ENCODE measurements around the gene SSPN.

The SSPN gene
- total RNA-seq = 0.15 to 0.35 reads per million in 2 donors

- DNase-seq = no peak
Observed at GRCh38 chr12:26195250-26195640, at the start of gene SSPN. SSPN (plus strand) TSS chr12:26195573; CDS start chr12:26195673, 100 bp downstream.

GRCh38 chr12:26148291-26148690 is 47.1 kb upstream of the SSPN start:
- DNase-seq = no peak

- no peak for DNase-seq
Observed at GRCh38 chr12:26149968-26150500, 45.3 kb upstream of the SSPN start.

GRCh38 chr12:26150736-26151450 is 44.5 kb upstream of the SSPN start:
- DNase-seq = no peak

- DNase-seq = no peak
Observed at GRCh38 chr12:26152507-26153102, 42.8 kb upstream of the SSPN start.

- no peak for DNase-seq
Observed at GRCh38 chr12:26153421-26154154, 41.8 kb upstream of the SSPN start.

GRCh38 chr12:26156201-26156871 is 39.0 kb upstream of the SSPN start:
- DNase-seq = no peak

GRCh38 chr12:26157001-26157400 is 38.4 kb upstream of the SSPN start:
- DNase-seq = no peak

- no peak for DNase-seq
Observed at GRCh38 chr12:26158078-26158764, 37.2 kb upstream of the SSPN start.

- no peak for DNase-seq
Observed at GRCh38 chr12:26162174-26162573, 33.2 kb upstream of the SSPN start.

- DNase-seq = no peak
Observed at GRCh38 chr12:26162905-26163304, 32.5 kb upstream of the SSPN start.

GRCh38 chr12:26164118-26164517 is 31.3 kb upstream of the SSPN start:
- no peak for DNase-seq

GRCh38 chr12:26172013-26172412 is 23.4 kb upstream of the SSPN start:
- DNase-seq = no peak

GRCh38 chr12:26172539-26172938 is 22.8 kb upstream of the SSPN start:
- DNase-seq = no peak

GRCh38 chr12:26172946-26173552 is 22.3 kb upstream of the SSPN start:
- DNase-seq = no peak

- no peak for DNase-seq
Observed at GRCh38 chr12:26176725-26177124, 18.6 kb upstream of the SSPN start.

GRCh38 chr12:26177283-26177682 is 18.1 kb upstream of the SSPN start:
- DNase-seq = no peak

GRCh38 chr12:26179826-26180225 is 15.5 kb upstream of the SSPN start:
- no peak for DNase-seq

GRCh38 chr12:26182377-26182776 is 13.0 kb upstream of the SSPN start:
- DNase-seq = no peak

GRCh38 chr12:26185532-26186320 is 9.6 kb upstream of the SSPN start:
- DNase-seq = no peak

Data from activated gamma-delta T cell (primary cell).